GM10248 (cell line): ENCODE measurements around the gene DNALI1.

Experiments used
- CTCF ChIA-PET: fragments of 300-600 bp; sonication (Branson Sonifier 250); formaldehyde crosslinking; extraction: SDS; loops from one replicate; lab custom pipeline; 2021; ENCODE audit warnings: antibody characterized with exemption; lab: Yijun Ruan, JAX
- POLR2A ChIA-PET: fragments of 350-650 bp; sonication (Branson Sonifier 250); formaldehyde crosslinking; extraction: SDS; loops from one replicate; lab custom pipeline; 2020; ENCODE audit warnings: antibody characterized with exemption; lab: Yijun Ruan, JAX
- DNase-seq: peaks from one replicate; pipeline ENCODE4 v3.0.0; 2012; ENCODE audit errors: extremely low spot score
- TF ChIP-seq, protein P1 (sequence below): IDR thresholded peaks from 2 replicates; pipeline ENCODE4 v1.5.1; 2012; ENCODE audit warnings: mild to moderate bottlenecking, low read depth; ENCODE audit errors: extremely low read depth, missing control alignments, control extremely low read depth

DNALI1 gene

GRCh38 chr1:37609002-37609401, 52.3 kb downstream of the DNALI1 start:
- no peak for DNase-seq
- TF ChIP-seq, protein P1, sequence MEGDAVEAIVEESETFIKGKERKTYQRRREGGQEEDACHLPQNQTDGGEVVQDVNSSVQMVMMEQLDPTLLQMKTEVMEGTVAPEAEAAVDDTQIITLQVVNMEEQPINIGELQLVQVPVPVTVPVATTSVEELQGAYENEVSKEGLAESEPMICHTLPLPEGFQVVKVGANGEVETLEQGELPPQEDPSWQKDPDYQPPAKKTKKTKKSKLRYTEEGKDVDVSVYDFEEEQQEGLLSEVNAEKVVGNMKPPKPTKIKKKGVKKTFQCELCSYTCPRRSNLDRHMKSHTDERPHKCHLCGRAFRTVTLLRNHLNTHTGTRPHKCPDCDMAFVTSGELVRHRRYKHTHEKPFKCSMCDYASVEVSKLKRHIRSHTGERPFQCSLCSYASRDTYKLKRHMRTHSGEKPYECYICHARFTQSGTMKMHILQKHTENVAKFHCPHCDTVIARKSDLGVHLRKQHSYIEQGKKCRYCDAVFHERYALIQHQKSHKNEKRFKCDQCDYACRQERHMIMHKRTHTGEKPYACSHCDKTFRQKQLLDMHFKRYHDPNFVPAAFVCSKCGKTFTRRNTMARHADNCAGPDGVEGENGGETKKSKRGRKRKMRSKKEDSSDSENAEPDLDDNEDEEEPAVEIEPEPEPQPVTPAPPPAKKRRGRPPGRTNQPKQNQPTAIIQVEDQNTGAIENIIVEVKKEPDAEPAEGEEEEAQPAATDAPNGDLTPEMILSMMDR, result no peak
- ChIA-PET CTCF (interaction anchor here (1.0 to 16.0 kb wide), 6 partner anchors 9 to 122 kb away, joined by 3 to 359 read pairs (median 4); a partner anchor contains a TSS), POLR2A (no interaction called here)

DNA sequence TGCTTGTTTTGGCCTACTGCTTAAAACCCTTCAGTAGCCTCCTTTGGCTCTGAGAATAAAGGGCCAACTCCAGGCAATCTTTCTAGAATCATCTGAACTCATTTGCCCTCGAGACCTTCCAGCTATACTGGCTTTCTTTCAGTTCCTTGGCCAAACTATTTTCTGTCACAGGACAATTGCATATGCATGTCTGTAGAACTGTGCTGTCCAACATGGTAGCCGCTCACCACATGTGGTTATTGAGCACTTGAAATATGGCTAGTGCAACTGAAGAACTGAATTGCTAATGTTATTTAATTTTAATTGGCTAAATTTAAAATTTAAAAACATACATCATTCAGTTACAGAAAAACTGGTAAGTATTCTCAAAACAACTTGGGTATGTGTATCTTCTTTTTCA, 53.3 kb downstream of the DNALI1 start:
- POLR2A ChIA-PET, result no interaction called here
- TF ChIP-seq, protein P1, result no peak
- no peak for DNase-seq
- CTCF ChIA-PET, result interaction anchor here (1.1 to 16.0 kb wide), 4 partner anchors 9 to 71 kb away, joined by 3 to 359 read pairs (median 5); no protein-coding TSS in a partner anchor

DNA sequence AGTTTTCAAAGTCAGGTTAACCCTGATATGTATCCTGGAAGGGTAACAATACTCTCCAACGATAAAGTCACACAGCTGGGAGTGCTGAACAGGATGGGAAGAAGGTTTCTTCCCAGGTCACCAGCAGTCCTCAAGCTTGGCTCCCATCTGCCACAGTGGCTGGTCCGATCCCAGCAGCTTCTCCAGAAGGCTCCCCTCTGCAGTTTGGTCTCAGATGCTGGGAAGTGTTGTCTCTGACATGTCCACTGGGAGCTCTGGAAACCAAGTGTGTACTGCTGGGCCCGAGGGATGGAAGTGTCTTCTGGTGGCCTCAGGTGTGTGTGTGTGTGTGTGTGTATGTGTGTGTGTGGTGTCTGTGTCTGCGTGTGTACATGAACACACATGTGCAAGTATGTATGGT, 55.4 kb downstream of the DNALI1 start:
- TF ChIP-seq, protein P1, result no peak

DNA sequence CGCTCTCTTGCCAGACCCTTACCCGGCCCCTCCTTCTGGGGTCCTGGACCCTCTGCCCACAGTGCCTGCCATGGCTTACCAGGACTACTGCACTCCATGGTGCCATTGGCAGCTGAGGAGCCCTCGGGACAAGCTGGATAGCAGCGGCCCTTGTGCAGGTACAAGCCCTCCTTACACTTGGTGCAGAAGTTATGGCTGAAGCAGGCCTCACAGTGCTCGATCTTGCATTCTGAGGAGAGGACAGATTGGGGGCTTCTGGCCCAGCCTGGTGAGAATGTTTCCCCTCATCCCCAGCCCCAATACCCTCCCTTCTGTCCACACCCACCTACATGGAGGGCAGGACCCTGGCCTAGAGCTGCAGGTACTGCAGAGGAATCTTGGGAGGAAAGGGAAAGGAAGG, 57.4 kb downstream of the DNALI1 start:
- TF ChIP-seq, protein P1, result no peak
- ChIA-PET POLR2A (no interaction called here), CTCF (interaction anchor here (3.6 kb wide), 1 partner anchor 11 kb away, joined by 20 read pairs; no protein-coding TSS in a partner anchor)
- no peak for DNase-seq

More for the DNA sequence above, 55.4 kb downstream of the DNALI1 start:
- no peak for DNase-seq
- POLR2A ChIA-PET, result interaction anchor here (0.7 kb wide), 1 partner anchor 78 kb away, joined by 3 read pairs; a partner anchor contains a TSS
- CTCF ChIA-PET, result interaction anchor here (2.0 to 3.6 kb wide), 2 partner anchors 9 to 13 kb away, joined by 5 to 20 read pairs; no protein-coding TSS in a partner anchor

DNA sequence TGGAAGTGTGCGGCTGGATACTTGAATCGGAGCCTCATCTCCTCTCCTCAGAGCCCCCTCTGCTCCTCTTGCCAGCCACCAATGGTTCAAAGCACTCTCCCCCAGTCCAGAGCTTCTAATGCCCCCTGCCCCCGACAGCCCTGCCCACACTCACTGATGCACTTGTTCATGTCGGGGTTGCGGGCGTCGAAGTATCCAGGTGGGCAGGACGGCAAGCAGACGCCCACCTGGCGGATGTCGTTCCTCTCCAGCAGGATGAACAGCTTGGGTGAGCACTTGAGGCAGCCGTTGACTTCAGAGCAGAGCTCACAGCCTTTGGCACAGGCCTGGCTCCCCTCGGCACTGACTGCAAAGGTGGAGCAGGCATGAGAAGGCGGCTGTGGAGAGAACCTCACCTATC, 59.6 kb downstream of the DNALI1 start:
- ChIA-PET POLR2A (no interaction called here), CTCF (interaction anchor here (0.7 to 3.1 kb wide), 4 partner anchors 10 to 67 kb away, joined by 3 to 26 read pairs (median 4); no protein-coding TSS in a partner anchor)
- TF ChIP-seq, protein P1, result no peak
- no peak for DNase-seq
